Stimulated activated CD4-positive, alpha-beta T cell treated with anti-CD3 and anti-CD28 coated beads, Interleukin-4, amount 100 ng/mL, for 48 hours (primary cell): ENCODE data around the gene MYOF.
A peak's percentile ranks its signal among the peaks of the same experiment; 100 is the strongest.
"Not testable (repeated sequence)": the region's sequence is repeated elsewhere in the genome, so short reads cannot be mapped to it uniquely, and the experiment has no call there.

Source experiments
- DNase-seq, 2 donors: peaks; one replicate each; pipeline ENCODE4 v3.0.0-alpha.2; 2020; ENCODE audit warnings: low read depth in 2 of 2

Gene MYOF

GRCh38 chr10:93386631-93387369 is 95.3 kb downstream of the MYOF start:
- DNase-seq: no peak

GRCh38 chr10:93385345-93385744 is 96.8 kb downstream of the MYOF start:
- DNase-seq: no peak

GRCh38 chr10:93384006-93384405 is 98.1 kb downstream of the MYOF start:
- DNase-seq: no peak

- no peak for DNase-seq
Observed at GRCh38 chr10:93383562-93383981, 98.6 kb downstream of the MYOF start.

- peak; percentile 15 to 46 for DNase-seq
Observed at GRCh38 chr10:93379731-93380575, 102.2 kb downstream of the MYOF start.

- DNase-seq: peak in 1 of 2 donors; percentile 13
Observed at GRCh38 chr10:93378997-93379730, 103.0 kb downstream of the MYOF start.

GRCh38 chr10:93378039-93378438 is 104.1 kb downstream of the MYOF start:
- no peak for DNase-seq

GRCh38 chr10:93376372-93377293 is 105.5 kb downstream of the MYOF start:
- DNase-seq: peak in 1 of 2 donors; percentile 7

- DNase-seq: no peak
Observed at GRCh38 chr10:93370961-93371360, 111.2 kb downstream of the MYOF start.

- no peak for DNase-seq
Observed at GRCh38 chr10:93369588-93370164, 112.5 kb downstream of the MYOF start.

GRCh38 chr10:93368210-93368609 is 113.9 kb downstream of the MYOF start:
- no peak for DNase-seq

GRCh38 chr10:93367664-93368063 is 114.5 kb downstream of the MYOF start:
- DNase-seq: no peak

GRCh38 chr10:93364966-93365365 is 117.2 kb downstream of the MYOF start:
- no peak for DNase-seq

GRCh38 chr10:93363891-93364648 is 118.1 kb downstream of the MYOF start:
- DNase-seq: no peak

GRCh38 chr10:93358398-93358797 is 123.7 kb downstream of the MYOF start:
- not testable (repeated sequence) for DNase-seq

GRCh38 chr10:93357680-93358079 is 124.5 kb downstream of the MYOF start:
- DNase-seq: no peak

GRCh38 chr10:93356516-93356915 is 125.6 kb downstream of the MYOF start:
- no peak for DNase-seq

GRCh38 chr10:93352638-93353383 is 129.3 kb downstream of the MYOF start:
- no peak for DNase-seq

GRCh38 chr10:93346694-93347093 is 135.4 kb downstream of the MYOF start:
- no peak for DNase-seq
